DND-41 (cell line): ENCODE measurements around the gene PRR15L.

Source experiments
- ATAC-seq: fragments of 200-7000 bp; cut with Tn5 transposase; 3 replicates; pipeline ENCODE4 v1.9.1; 2021; ENCODE audit warnings: low read depth; ENCODE audit not compliant: insufficient read depth
- DNase-seq: peaks from one replicate; pipeline ENCODE4 v3.0.0-alpha.2; 2020
- H2AFZ ChIP-seq: 2 replicates; pipeline ENCODE4 v1.6.0; 2012; ENCODE audit warnings: low read depth, low read length
- H3K27ac ChIP-seq: 2 replicates; pipeline ENCODE4 v1.5.1; 2012; ENCODE audit warnings: low read length, inconsistent platforms
- H3K27me3 ChIP-seq: fragments of 200-600 bp; sonication (generic); 2 replicates; pipeline ENCODE4 v1.6.0; 2012; ENCODE audit warnings: low read length, mild to moderate bottlenecking, inconsistent platforms; ENCODE audit not compliant: insufficient read depth, poor library complexity
- H3K36me3 ChIP-seq: 2 replicates; pipeline ENCODE4 v1.5.1; 2012; ENCODE audit warnings: low read length, inconsistent platforms; ENCODE audit not compliant: insufficient read depth
- H3K4me1 ChIP-seq: 2 replicates; pipeline ENCODE4 v1.5.1; 2012; ENCODE audit warnings: mild to moderate bottlenecking, low read length; ENCODE audit not compliant: insufficient read depth
- H3K4me2 ChIP-seq: 2 replicates; pipeline ENCODE4 v1.6.0; 2012; ENCODE audit warnings: mild to moderate bottlenecking, moderate library complexity, low read length, inconsistent platforms; ENCODE audit not compliant: insufficient read depth
- H3K4me3 ChIP-seq, 2 experiments: fragments of 200-600 bp in 1 of 2; shearing (Covaris generic) in 1 of 2; 2 replicates each; pipeline ENCODE4 v1.5.1; 2012 to 2016; ENCODE audit warnings: inconsistent platforms in 2 of 2, low read length in 2 of 2, mild to moderate bottlenecking in 2 of 2, low read depth in 1 of 2, moderate library complexity in 1 of 2
- H3K79me2 ChIP-seq: 2 replicates; pipeline ENCODE4 v1.6.0; 2012; ENCODE audit warnings: low read length, inconsistent platforms; ENCODE audit not compliant: insufficient read depth
- H3K9ac ChIP-seq: 2 replicates; pipeline ENCODE4 v1.6.0; 2012; ENCODE audit warnings: low read depth, mild to moderate bottlenecking, inconsistent platforms, low read length, moderate library complexity
- H3K9me3 ChIP-seq: 2 replicates; pipeline ENCODE4 v1.5.1; 2012; ENCODE audit warnings: low read length, moderate library complexity, mild to moderate bottlenecking, inconsistent platforms; ENCODE audit not compliant: insufficient read depth, severe bottlenecking
- H4K20me1 ChIP-seq: 2 replicates; pipeline ENCODE4 v1.6.0; 2012; ENCODE audit warnings: low read length; ENCODE audit not compliant: insufficient read depth
- CTCF ChIP-seq: IDR thresholded peaks from 2 replicates; pipeline ENCODE4 v1.5.1; 2012; ENCODE audit warnings: borderline replicate concordance, low read length, moderate library complexity, mild to moderate bottlenecking; ENCODE audit not compliant: poor library complexity, severe bottlenecking; ENCODE audit errors: extremely low read depth
- EZH2 ChIP-seq: IDR thresholded peaks from 3 replicates; pipeline ENCODE4 v1.6.1; 2012; ENCODE audit warnings: borderline replicate concordance, low read depth, mild to moderate bottlenecking, moderate library complexity, low read length, inconsistent platforms; ENCODE audit not compliant: severe bottlenecking

The PRR15L gene

DNA sequence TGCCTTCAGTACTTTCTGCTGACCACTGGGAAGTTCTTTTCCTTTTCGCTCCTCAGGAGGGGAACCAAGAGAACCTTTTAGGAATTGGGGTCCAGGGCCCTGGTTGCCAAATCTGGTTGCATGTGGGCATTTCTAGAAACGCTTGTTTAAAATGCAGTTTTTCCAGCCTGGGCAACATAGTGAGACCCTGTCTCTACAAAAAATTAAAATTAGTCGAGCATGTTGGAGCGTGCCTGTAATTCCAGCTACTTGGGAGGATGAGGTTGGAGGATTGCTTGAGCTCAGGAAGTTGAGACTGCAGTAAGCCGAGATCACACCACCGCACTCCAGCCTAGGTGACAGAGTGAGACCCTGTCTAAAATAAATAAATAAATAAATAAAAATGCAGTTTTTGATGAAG lies 15.1 kb downstream of the PRR15L start:
- Histone ChIP-seq H3K27me3 (no peaks in the 10 kb centered on the region), H3K4me1 (peaks cover 30% of the 10 kb centered on the region), H2AFZ (no peak overlapping the region), H3K27ac (peak overlapping the region; percentile 79), H3K9ac (peak overlapping the region; percentile 79), H3K36me3 (peaks cover 23% of the 10 kb centered on the region), H3K4me3 (peak overlapping the region; percentile 61 to 83; a peak in 3 of 4 replicates), H4K20me1 (no peaks in the 10 kb centered on the region), H3K79me2 (peaks cover 16% of the 10 kb centered on the region), H3K9me3 (no peaks in the 10 kb centered on the region), H3K4me2 (peak overlapping the region; percentile 88)
- ATAC-seq (no peak), DNase-seq (no peak)
- TF ChIP-seq EZH2 (no peak), CTCF (no peak)

DNA sequence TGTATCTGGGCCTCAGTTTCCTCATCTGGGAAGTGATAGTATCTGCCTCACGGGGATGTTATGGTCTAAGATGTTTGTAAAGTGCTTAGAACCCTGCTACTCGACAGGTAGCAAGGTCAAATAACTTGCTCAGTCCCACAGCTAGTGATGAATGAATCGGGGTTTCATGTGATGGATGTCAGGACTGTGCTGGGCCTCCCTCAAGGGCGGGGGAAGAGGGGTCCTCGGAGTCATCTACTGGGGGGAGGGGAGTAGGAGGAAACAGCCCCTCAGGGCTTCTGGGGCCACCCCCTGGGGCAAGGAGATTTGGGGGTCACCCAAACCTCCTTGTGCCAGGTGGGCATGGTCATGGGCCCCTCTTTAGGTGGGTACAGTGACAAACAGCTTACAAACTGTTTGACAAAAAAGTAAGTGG lies 15.6 kb downstream of the PRR15L start:
- H3K27me3 ChIP-seq: no peaks in the 10 kb centered on the region
- H3K4me3 ChIP-seq: peak overlapping the region; percentile 61 to 83; a peak in 3 of 4 replicates
- TF ChIP-seq EZH2 (no peak), CTCF (no peak)
- H3K4me2 ChIP-seq: peak overlapping the region; percentile 88
- peak overlapping the region; percentile 79 for H3K9ac ChIP-seq
- peaks cover 23% of the 10 kb centered on the region for H3K36me3 ChIP-seq
- H3K79me2 ChIP-seq: peaks cover 16% of the 10 kb centered on the region
- DNase-seq (peak; percentile 27), ATAC-seq (no peak)
- peaks cover 30% of the 10 kb centered on the region for H3K4me1 ChIP-seq
- no peaks in the 10 kb centered on the region for H4K20me1 ChIP-seq
- no peaks in the 10 kb centered on the region for H3K9me3 ChIP-seq
- H2AFZ ChIP-seq: peak overlapping the region; percentile 89
- H3K27ac ChIP-seq: peak overlapping the region; percentile 79

GRCh38 chr17:47941246-47942095 lies 16.2 kb downstream of the PRR15L start, which contains the start of gene PNPO:
PNPO (plus strand) TSS chr17:47941571; CDS start chr17:47941676, 105 bp downstream.
- Histone ChIP-seq H4K20me1 (no peaks in the 10 kb centered on the region; the same call in 1 of the 2 replicates), H3K4me2 (peak within 1 kb of the TSS; percentile 88), H3K79me2 (peaks cover 16% of the 10 kb centered on the region), H2AFZ (peak within 1 kb of the TSS; percentile 89), H3K36me3 (peaks cover 16% of the 10 kb centered on the region), H3K9ac (peak within 1 kb of the TSS; percentile 79), H3K4me3 (peak within 1 kb of the TSS; percentile 61 to 83; a peak in 3 of 4 replicates), H3K9me3 (no peaks in the 10 kb centered on the region), H3K27ac (peak within 1 kb of the TSS; percentile 79), H3K4me1 (peaks cover 30% of the 10 kb centered on the region), H3K27me3 (no peaks in the 10 kb centered on the region)
- peak; percentile 99 for ATAC-seq
- TF ChIP-seq EZH2 (no peak), CTCF (no peak)
- peak; percentile 98 for DNase-seq
